ENCODE data around the gene TTLL12. TPM values are rescaled to one million over a fixed set of nuclear protein-coding genes. Genes with fewer than 3 reads are reported as not detected.
"Not testable (repeated sequence)": the region's sequence is repeated elsewhere in the genome, so short reads cannot be mapped to it uniquely, and the experiment has no call there.

TTLL12 gene
- total and polyA plus RNA-seq, 9 donors, result 10.9 to 22.4 (median 16.1) TPM

DNA sequence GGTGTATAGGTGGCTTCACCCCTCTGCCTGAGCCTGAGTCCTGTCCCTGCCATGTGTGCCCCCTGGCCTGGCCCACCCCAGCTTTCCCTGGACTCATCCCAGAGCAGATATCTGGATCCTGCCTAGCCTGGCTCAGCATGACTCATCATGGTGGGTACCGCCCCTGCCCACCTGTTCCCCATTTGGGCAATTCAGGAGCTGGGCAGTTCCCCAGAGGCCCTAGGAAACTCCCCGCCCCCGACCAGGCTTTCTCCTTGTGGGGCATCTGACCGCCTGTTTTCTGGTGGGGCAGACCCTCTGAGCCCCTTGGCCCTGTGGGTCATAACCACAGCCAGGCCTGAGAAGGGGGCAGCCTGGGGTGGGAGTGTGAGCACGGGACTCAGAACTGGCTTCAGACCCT lies 31.1 kb downstream of the TTLL12 start:
- peaks cover 31% of the 10 kb centered on the region for H3K4me1 ChIP-seq (ENCODE audit: control insufficient read depth, insufficient read depth, low read length)

DNA sequence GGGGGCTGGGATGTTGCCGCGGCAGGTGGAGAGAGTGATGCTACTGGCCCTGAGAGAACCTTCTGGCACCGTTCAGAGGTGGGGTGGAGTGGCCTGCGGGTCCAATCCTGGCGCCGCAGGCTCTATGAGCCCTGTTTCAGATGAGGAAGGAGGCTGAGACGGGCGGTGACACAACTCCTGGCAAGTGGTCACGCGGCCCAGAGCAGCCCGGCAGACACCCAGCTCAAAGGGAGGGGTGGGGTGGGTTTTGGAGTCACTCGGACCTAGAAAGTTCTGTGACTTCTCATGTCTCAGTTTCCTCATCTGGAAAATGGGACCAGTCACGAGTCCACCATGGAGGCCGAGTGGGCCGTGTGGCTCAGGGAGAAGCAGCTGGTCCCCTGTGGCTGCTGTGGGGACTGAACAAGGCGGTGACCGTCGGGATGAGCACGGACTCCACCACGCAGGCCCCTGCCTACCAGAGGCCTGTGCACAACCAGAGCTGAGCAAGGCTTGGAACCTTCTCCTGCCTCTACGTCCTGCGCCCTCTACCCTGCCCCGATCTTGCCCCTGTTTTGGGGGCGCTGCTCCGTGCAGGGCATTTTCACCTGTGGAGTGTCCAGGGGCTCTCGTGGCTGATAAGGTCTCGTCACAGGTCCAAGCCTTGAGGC lies 31.9 kb downstream of the TTLL12 start:
- Histone ChIP-seq H3K27me3 (ENCODE audit: control insufficient read depth, insufficient read depth, low read length) (peaks cover 3% of the 10 kb centered on the region), H3K4me3 (ENCODE audit: low read length) (no peak overlapping the region), H3K36me3 (ENCODE audit: control insufficient read depth, insufficient read depth, low read length) (peaks cover 8% of the 10 kb centered on the region), H3K27ac (ENCODE audit: low read length) (no peak overlapping the region), H3K4me1 (ENCODE audit: control insufficient read depth, insufficient read depth, low read length) (peaks cover 32% of the 10 kb centered on the region), H3K9me3 (replicated peaks; ENCODE audit: control insufficient read depth, low read depth, low read length) (no peaks in the 10 kb centered on the region)
- peak; percentile 35 for DNase-seq
- WGBS (ENCODE audit: insufficient coverage), result 82% methylated on average over 24 of the region's 27 CpGs

More for the DNA sequence above, 31.1 kb downstream of the TTLL12 start:
- H3K27me3 ChIP-seq (ENCODE audit: control insufficient read depth, insufficient read depth, low read length), result peaks cover 2% of the 10 kb centered on the region
- peaks cover 14% of the 10 kb centered on the region for H3K36me3 ChIP-seq (ENCODE audit: control insufficient read depth, insufficient read depth, low read length)
- H3K9me3 ChIP-seq (replicated peaks; ENCODE audit: control insufficient read depth, low read depth, low read length), result no peaks in the 10 kb centered on the region
- WGBS (ENCODE audit: insufficient coverage), result 85% methylated on average over 1 of the region's 5 CpGs
- no peak overlapping the region for H3K4me3 ChIP-seq (ENCODE audit: low read length)
- DNase-seq, result peak; percentile 33
- no peak overlapping the region for H3K27ac ChIP-seq (ENCODE audit: low read length)

DNA sequence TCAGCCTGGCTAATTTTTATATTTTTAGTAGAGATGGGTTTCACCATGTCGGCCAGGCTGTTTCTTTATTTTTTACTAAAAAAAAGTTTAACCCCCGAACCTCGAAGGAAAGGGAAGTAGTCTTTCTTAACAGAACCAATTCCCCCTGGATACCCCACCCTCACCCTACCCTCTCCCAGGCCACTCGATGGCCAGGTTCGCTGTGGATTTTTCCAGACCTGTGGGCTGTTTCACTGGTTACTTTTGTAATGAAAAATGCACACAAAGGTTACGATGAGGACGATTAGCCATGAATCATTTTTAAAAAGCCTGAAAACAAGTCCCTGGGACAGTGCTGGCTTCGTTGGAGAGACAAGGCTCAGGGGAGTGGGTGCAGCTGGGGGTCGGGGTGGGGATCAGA lies 33.0 kb downstream of the TTLL12 start:
- no peaks in the 10 kb centered on the region for H3K9me3 ChIP-seq (replicated peaks; ENCODE audit: control insufficient read depth, low read depth, low read length)
- peaks cover 30% of the 10 kb centered on the region for H3K4me1 ChIP-seq (ENCODE audit: control insufficient read depth, insufficient read depth, low read length)
- peak overlapping the region; percentile 3 for H3K27ac ChIP-seq (ENCODE audit: low read length)
- WGBS (ENCODE audit: insufficient coverage), result no CpG with 5 or more reads among the region's 9 CpGs
- no peak overlapping the region for H3K4me3 ChIP-seq (ENCODE audit: low read length)
- peaks cover 3% of the 10 kb centered on the region for H3K27me3 ChIP-seq (ENCODE audit: control insufficient read depth, insufficient read depth, low read length)
- H3K36me3 ChIP-seq (ENCODE audit: control insufficient read depth, insufficient read depth, low read length), result no peaks in the 10 kb centered on the region
- no peak for DNase-seq

DNA sequence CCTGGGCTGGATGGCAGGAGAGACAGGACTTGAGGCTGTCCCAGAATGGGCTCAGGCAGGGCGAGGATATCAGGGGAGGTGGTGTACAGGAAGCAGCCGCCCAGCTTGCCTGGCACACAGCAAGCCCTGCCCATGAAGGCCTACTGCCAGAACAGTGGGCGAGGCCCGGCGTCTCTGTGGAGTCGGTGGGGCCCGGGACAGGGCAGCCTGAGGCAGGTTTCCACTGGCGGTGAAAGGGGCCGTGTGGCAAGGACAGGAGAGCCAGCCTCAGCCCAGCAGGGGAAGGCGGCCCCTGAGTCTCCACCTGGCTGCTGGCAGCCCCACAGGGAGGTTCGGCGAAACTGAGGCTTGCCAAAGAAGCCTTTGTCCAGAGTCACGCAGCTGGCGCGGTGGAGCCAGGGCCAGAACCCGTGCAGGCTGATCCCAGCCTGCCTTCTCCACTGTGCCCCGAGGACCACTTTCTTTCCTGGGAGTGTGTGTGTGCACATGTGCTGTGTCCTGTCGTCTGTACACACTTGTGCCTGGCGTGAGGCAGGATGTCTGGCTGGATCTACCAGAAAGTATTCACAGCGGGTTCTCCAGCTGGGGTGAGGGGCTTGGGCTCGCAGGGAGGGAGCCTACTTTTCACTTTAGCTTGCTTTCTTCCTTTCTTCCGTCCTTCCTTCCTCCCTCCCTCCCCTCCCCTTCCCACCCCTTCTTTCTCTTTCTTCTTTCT lies 34.4 kb downstream of the TTLL12 start:
- Histone ChIP-seq H3K27me3 (ENCODE audit: control insufficient read depth, insufficient read depth, low read length) (peaks cover 3% of the 10 kb centered on the region), H3K36me3 (ENCODE audit: control insufficient read depth, insufficient read depth, low read length) (no peaks in the 10 kb centered on the region), H3K9me3 (replicated peaks; ENCODE audit: control insufficient read depth, low read depth, low read length) (no peaks in the 10 kb centered on the region), H3K4me3 (ENCODE audit: low read length) (peak overlapping the region; percentile 64), H3K27ac (ENCODE audit: low read length) (peak overlapping the region; percentile 70), H3K4me1 (ENCODE audit: control insufficient read depth, insufficient read depth, low read length) (peaks cover 32% of the 10 kb centered on the region)
- peak; percentile 70 for DNase-seq
- 10% methylated on average over 14 of the region's 22 CpGs for WGBS (ENCODE audit: insufficient coverage)

DNA sequence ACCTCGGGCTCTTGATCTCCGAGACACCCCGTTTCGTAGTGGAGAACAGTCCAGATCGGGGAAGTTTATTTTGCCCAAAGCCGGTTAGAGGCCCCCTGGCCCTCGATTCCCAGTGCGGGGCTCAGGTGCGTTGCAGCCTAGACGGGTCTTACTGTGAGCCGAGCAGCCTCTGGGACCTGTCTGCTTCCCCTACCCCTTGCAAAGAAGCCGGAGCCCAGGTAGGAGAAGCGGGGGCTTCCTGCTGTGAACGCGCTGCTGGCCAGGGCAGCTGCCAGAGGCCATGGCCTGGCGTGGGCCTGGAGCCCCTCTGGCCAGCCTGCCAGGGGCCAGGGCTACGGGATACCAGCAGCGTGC lies 35.0 kb downstream of the TTLL12 start:
- no peaks in the 10 kb centered on the region for H3K36me3 ChIP-seq (ENCODE audit: control insufficient read depth, insufficient read depth, low read length)

DNA sequence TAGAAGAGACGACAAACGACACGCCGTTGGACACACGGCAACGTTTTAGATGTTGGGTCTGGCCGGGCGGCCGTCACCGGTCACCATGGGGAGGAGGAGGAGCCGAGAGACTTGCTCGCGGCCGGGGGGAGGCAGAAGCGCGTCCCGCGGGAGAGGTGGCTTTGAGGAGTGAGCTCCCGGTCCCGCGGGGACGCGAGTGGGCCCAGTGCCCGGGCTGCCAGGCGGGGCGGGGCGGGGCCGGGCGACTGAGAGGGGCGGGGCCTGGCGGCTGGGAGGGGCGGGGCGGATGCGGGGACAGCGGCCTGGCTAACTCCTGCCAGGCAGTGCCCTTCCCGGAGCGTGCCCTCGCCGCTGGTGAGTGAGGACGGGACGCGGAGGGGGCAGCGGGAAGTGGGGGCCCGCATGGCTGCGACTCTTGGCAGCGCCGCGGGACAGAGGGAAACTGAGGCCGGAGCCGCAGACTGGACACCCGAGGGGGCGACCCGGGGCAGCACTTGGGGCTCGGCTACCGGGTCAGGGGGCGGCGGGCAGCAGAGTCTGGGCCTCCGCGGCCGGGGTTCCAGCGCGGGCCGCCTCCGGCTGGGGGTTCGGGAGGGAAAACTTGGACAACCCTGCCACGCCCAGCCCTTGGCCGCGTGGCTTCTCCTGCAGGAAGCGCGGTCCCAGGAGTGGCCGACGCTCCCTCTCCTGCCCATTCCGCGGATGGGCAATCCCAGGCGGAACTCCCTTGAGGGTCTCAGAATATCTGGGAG lies 35.5 kb downstream of the TTLL12 start, which contains the start of gene TSPO:
TSPO (plus strand) TSS at position 309 of the 752 bp plus-strand sequence. CDS start 7,680 bp downstream, outside the sequence.
- Histone ChIP-seq H3K9me3 (replicated peaks; ENCODE audit: control insufficient read depth, low read depth, low read length) (no peaks in the 10 kb centered on the region), H3K4me1 (ENCODE audit: control insufficient read depth, insufficient read depth, low read length) (peaks cover 32% of the 10 kb centered on the region), H3K27me3 (ENCODE audit: control insufficient read depth, insufficient read depth, low read length) (peaks cover 3% of the 10 kb centered on the region), H3K4me3 (ENCODE audit: low read length) (peak within 1 kb of the TSS; percentile 64), H3K27ac (ENCODE audit: low read length) (peak within 1 kb of the TSS; percentile 70), H3K36me3 (ENCODE audit: control insufficient read depth, insufficient read depth, low read length) (no peaks in the 10 kb centered on the region)
- DNase-seq, result peak; percentile 70
- 1% methylated on average over 70 of the region's 75 CpGs for WGBS (ENCODE audit: insufficient coverage)

More for the DNA sequence above, 35.0 kb downstream of the TTLL12 start:
- WGBS (ENCODE audit: insufficient coverage), result 9% methylated on average over 18 of the region's 18 CpGs
- peaks cover 3% of the 10 kb centered on the region for H3K27me3 ChIP-seq (ENCODE audit: control insufficient read depth, insufficient read depth, low read length)
- peak overlapping the region; percentile 70 for H3K27ac ChIP-seq (ENCODE audit: low read length)
- H3K4me1 ChIP-seq (ENCODE audit: control insufficient read depth, insufficient read depth, low read length), result peaks cover 32% of the 10 kb centered on the region
- DNase-seq, result peak; percentile 29
- no peaks in the 10 kb centered on the region for H3K9me3 ChIP-seq (replicated peaks; ENCODE audit: control insufficient read depth, low read depth, low read length)
- H3K4me3 ChIP-seq (ENCODE audit: low read length), result peak overlapping the region; percentile 64

DNA sequence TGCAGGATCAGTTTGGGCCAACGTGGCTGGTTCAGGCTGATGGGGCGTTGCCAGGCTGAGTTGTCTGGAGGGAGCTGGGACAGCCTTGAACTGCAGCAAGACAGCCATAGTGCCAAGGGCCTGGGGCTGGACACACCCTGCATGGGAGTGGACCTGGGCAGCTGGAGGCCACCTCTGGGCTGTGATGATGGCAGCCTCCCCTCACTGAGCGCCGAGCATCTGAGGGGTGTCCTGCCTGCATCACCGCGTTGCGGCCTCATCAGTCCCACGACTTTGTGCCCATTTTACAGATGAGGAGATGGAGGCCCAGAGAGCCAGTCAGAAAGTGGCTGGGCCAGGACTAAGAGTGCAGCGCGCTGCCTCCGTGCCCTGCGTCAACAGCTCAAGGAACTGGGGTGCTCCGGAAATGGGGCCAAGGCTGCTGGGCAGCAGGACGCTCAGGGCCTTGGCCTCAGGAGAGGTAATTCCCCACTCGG lies 36.2 kb downstream of the TTLL12 start:
- DNase-seq, result no peak
- Histone ChIP-seq H3K27ac (ENCODE audit: low read length) (no peak overlapping the region), H3K4me3 (ENCODE audit: low read length) (peak overlapping the region; percentile 64), H3K9me3 (replicated peaks; ENCODE audit: control insufficient read depth, low read depth, low read length) (no peaks in the 10 kb centered on the region), H3K4me1 (ENCODE audit: control insufficient read depth, insufficient read depth, low read length) (peaks cover 30% of the 10 kb centered on the region), H3K36me3 (ENCODE audit: control insufficient read depth, insufficient read depth, low read length) (no peaks in the 10 kb centered on the region), H3K27me3 (ENCODE audit: control insufficient read depth, insufficient read depth, low read length) (peaks cover 3% of the 10 kb centered on the region)
- WGBS (ENCODE audit: insufficient coverage), result 82% methylated on average over 15 of the region's 15 CpGs

DNA sequence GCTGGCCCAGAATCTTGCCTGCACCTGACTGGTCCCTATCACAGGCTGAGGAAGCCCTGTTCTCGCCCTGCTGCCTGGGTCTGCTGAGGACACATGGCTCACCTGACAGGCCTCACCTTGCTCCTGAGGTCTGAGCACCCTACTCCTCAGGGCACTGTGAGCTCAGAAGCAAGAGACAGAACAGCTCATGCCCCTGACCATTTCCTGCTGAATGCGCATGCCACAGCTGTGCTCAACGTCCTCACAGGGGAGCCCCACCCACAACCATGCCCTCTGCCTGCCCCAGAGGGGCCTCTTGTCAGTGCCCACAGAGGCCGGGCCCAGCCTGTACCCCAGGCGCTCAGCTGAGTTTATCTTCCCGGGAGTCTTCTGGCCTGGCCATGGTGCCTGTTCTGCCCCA lies 38.4 kb downstream of the TTLL12 start:
- H3K36me3 ChIP-seq (ENCODE audit: control insufficient read depth, insufficient read depth, low read length), result no peaks in the 10 kb centered on the region
- H3K9me3 ChIP-seq (replicated peaks; ENCODE audit: control insufficient read depth, low read depth, low read length), result no peaks in the 10 kb centered on the region
- 53% methylated on average over 5 of the region's 6 CpGs for WGBS (ENCODE audit: insufficient coverage)
- DNase-seq, result no peak
- H3K4me1 ChIP-seq (ENCODE audit: control insufficient read depth, insufficient read depth, low read length), result peaks cover 21% of the 10 kb centered on the region
- H3K27ac ChIP-seq (ENCODE audit: low read length), result no peak overlapping the region
- H3K4me3 ChIP-seq (ENCODE audit: low read length), result no peak overlapping the region
- H3K27me3 ChIP-seq (ENCODE audit: control insufficient read depth, insufficient read depth, low read length), result peaks cover 3% of the 10 kb centered on the region

DNA sequence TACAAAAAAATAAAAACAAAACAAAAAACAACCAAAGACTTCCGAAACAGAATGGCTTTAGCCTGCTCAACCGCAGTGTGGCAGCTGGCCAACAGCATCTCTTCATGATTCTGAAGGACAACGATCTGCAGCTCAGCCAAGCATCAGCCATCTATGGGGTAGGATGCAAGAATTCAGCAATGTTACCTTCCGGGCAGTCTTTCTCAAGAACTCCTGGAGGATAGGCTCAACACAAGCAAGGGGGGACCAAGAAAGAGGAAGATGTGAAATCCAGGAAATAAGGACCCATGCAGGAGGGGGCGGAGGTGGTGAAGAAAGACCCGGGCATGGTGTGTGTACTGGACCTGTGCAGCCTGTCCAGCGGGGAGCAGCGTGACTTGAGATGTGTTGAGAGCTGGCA lies 39.1 kb downstream of the TTLL12 start:
- Histone ChIP-seq H3K27me3 (ENCODE audit: control insufficient read depth, insufficient read depth, low read length) (peaks cover 3% of the 10 kb centered on the region), H3K4me3 (ENCODE audit: low read length) (no peak overlapping the region), H3K9me3 (replicated peaks; ENCODE audit: control insufficient read depth, low read depth, low read length) (no peaks in the 10 kb centered on the region), H3K36me3 (ENCODE audit: control insufficient read depth, insufficient read depth, low read length) (no peaks in the 10 kb centered on the region), H3K27ac (ENCODE audit: low read length) (no peak overlapping the region), H3K4me1 (ENCODE audit: control insufficient read depth, insufficient read depth, low read length) (peaks cover 24% of the 10 kb centered on the region)
- DNase-seq, result no peak
- 73% methylated on average over 6 of the region's 8 CpGs for WGBS (ENCODE audit: insufficient coverage)

DNA sequence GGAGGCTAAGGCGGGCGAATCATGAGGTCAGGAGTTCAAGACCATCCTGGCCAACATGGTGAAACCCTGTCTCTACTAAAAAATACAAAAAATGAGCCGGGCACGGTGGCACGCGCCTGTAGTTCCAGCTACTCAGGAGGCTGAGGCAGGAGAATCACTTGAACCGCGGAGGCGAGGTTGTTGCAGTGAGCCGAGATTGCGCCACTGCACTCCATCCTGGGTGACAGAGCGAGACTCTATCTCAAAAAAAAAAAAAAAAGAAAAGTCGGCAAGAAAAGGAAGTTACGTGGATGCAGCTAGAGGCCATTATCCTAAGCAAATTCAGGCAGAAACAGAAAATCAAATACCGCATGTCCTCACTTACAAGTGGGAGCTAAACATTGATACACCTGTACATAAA lies 40.6 kb downstream of the TTLL12 start:
- not testable (repeated sequence) for H3K9me3 ChIP-seq (replicated peaks; ENCODE audit: control insufficient read depth, low read depth, low read length); H3K36me3 ChIP-seq (ENCODE audit: control insufficient read depth, insufficient read depth, low read length); H3K4me3 ChIP-seq (ENCODE audit: low read length); DNase-seq; H3K27me3 ChIP-seq (ENCODE audit: control insufficient read depth, insufficient read depth, low read length); H3K27ac ChIP-seq (ENCODE audit: low read length)
- 91% methylated on average over 10 of the region's 15 CpGs for WGBS (ENCODE audit: insufficient coverage)
- peaks cover 16% of the 10 kb centered on the region for H3K4me1 ChIP-seq (ENCODE audit: control insufficient read depth, insufficient read depth, low read length)
